Lung (tissue), 12 donors: Measurements from ENCODE around the gene ATP6V0B. TPM values are rescaled to one million over a fixed set of nuclear protein-coding genes. Genes with fewer than 3 reads are reported as not detected.

Experiments
- ATAC-seq: fragments of 200-7000 bp; cut with Tn5 transposase; one replicate; pipeline ENCODE4 v1.9.1; 2020; ENCODE audit warnings: moderate number of reproducible peaks; ENCODE audit not compliant: insufficient read depth, low FRiP score
- DNase-seq, 3 donors: peaks; one replicate each; pipeline ENCODE4 v3.0.0-alpha.2; 2013 to 2017
- H3K27ac ChIP-seq, 2 donors: one replicate each; pipeline ENCODE4 v1.5.1; 2013; ENCODE audit warnings: mild to moderate bottlenecking in 2 of 2, moderate library complexity in 2 of 2, control low read depth in 1 of 2, inconsistent platforms in 1 of 2, low read depth in 1 of 2, low read length in 1 of 2
- H3K27me3 ChIP-seq, 3 donors: one replicate each; pipeline ENCODE4 v1.5.1; 2013; ENCODE audit warnings: low read length in 2 of 3; ENCODE audit not compliant: control insufficient read depth in 3 of 3, insufficient read depth in 3 of 3
- H3K36me3 ChIP-seq, 4 donors: one replicate each; pipeline ENCODE4 v1.5.1; 2013; ENCODE audit warnings: low read length in 4 of 4, mild to moderate bottlenecking in 1 of 4, moderate library complexity in 1 of 4; ENCODE audit not compliant: control insufficient read depth in 4 of 4, insufficient read depth in 4 of 4
- H3K4me1 ChIP-seq, 5 donors: one replicate each; pipeline ENCODE4 v1.5.1; 2013; ENCODE audit warnings: low read length in 5 of 5, mild to moderate bottlenecking in 2 of 5, moderate library complexity in 1 of 5; ENCODE audit not compliant: control insufficient read depth in 5 of 5, insufficient read depth in 5 of 5
- H3K4me3 ChIP-seq: one replicate; pipeline ENCODE4 v1.5.1; 2013; ENCODE audit warnings: mild to moderate bottlenecking, control low read depth, moderate library complexity
- H3K9ac ChIP-seq, 2 donors: one replicate each; pipeline ENCODE4 v1.5.1; 2013; ENCODE audit warnings: low read length in 2 of 2, control low read depth in 1 of 2; ENCODE audit not compliant: insufficient read depth in 1 of 2
- H3K9me3 ChIP-seq, 4 donors: one replicate each; pipeline ENCODE4 v1.5.1; 2013; ENCODE audit warnings: low read length in 3 of 4, mild to moderate bottlenecking in 1 of 4, moderate library complexity in 1 of 4; ENCODE audit not compliant: control insufficient read depth in 4 of 4, insufficient read depth in 3 of 4
- WGBS, 2 donors: extraction: QIAGEN DNeasy Blood & Tissue Kit; methylation state at CpG; one replicate each; pipeline ENCODE4 v1.1.7; 2013; 5-methylcytosine and 5-hydroxymethylcytosine counted together
- polyA plus RNA-seq, 2 donors: library from polyadenylated mRNA; stranded (reverse); fragments of 200-250 nt; gene quantifications; one replicate each; pipeline ENCODE4 v1.2.1, GENCODE V29; 2013
- total RNA-seq, 2 donors: library from RNA; depleted of rRNA in 1 of 2; stranded (reverse); fragments of >200 nt in 1 of 2; gene quantifications; one replicate each; pipeline ENCODE4 v1.2.1, GENCODE V29; 2014 to 2021
- TF ChIP-seq, protein P1 (sequence below): IDR thresholded peaks from 2 replicates; pipeline ENCODE4 v1.5.1; 2012; ENCODE audit warnings: mild to moderate bottlenecking; ENCODE audit errors: control extremely low read depth, extremely low read depth
- donor health status: control.
- donor health status: control.
- donor health status: Bipolar disorder and iron deficiency.
- donor health status: healthy.
- donor health status: DM: yes; HTN: yes; CAD: no.

Gene ATP6V0B
- total and polyA plus RNA-seq, 4 donors, result 71.2 to 484 (median 283) TPM

DNA sequence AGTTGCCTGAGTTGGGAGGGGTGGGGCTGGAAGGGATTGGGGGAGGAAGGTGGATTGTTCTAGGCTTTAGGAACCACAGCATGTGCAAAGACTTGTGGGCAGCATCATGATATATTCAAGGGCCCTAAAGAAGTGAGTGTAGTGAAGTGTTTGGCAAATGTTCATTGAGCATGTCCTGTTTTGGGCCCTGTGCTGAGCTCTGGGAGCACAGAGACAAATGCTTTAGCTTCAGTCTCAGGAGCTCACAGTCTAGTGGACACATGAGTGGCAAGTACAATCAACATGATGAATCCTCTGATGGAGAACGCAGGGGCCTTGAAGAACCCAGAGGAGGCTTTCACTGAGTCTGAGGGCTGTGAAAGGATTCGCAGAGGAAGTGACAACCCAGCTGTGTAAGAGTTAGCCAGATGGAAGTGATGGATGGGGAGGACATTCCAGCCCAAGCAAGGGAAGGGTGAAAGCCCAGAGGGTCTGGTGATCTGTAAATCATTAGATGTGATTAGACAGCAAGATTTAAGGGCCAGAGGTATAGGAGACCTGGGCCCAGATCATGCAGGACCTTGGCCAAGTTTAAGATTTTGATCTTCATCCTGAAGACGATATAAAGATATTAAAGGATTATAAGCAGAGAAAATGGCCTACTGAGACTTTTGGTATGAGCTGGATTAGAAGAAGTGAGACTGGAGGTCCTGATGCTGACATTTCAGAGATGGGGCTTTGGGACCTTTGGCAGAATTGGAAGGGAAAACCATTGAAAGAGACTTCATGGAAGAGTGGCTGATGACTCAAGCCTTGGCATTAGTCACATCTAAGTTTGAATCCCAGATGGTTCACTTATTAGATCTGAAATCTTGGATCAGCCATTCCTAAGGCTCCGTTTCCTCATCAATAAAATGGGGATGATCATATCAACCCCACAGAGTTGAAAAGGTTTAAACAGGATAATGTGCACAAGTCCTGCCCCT lies 23.5 kb upstream of the ATP6V0B start:
- ATAC-seq (no peak), DNase-seq (no peak)
- no peak overlapping the region for H3K27ac ChIP-seq
- no peaks in the 10 kb centered on the region for H3K9me3 ChIP-seq
- H3K4me3 ChIP-seq, result no peak overlapping the region
- no peak overlapping the region for H3K9ac ChIP-seq
- H3K27me3 ChIP-seq, result no peaks in the 10 kb centered on the region
- TF ChIP-seq, protein P1, sequence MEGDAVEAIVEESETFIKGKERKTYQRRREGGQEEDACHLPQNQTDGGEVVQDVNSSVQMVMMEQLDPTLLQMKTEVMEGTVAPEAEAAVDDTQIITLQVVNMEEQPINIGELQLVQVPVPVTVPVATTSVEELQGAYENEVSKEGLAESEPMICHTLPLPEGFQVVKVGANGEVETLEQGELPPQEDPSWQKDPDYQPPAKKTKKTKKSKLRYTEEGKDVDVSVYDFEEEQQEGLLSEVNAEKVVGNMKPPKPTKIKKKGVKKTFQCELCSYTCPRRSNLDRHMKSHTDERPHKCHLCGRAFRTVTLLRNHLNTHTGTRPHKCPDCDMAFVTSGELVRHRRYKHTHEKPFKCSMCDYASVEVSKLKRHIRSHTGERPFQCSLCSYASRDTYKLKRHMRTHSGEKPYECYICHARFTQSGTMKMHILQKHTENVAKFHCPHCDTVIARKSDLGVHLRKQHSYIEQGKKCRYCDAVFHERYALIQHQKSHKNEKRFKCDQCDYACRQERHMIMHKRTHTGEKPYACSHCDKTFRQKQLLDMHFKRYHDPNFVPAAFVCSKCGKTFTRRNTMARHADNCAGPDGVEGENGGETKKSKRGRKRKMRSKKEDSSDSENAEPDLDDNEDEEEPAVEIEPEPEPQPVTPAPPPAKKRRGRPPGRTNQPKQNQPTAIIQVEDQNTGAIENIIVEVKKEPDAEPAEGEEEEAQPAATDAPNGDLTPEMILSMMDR, result no peak
- peaks cover 0 to 18% (median under 1%) of the 10 kb centered on the region in 4 donors for H3K36me3 ChIP-seq
- WGBS, 2 donors, result 90% methylated on average over 4 of the region's 4 CpGs
- peaks cover 0 to 20% (median 8%) of the 10 kb centered on the region in 5 donors for H3K4me1 ChIP-seq

DNA sequence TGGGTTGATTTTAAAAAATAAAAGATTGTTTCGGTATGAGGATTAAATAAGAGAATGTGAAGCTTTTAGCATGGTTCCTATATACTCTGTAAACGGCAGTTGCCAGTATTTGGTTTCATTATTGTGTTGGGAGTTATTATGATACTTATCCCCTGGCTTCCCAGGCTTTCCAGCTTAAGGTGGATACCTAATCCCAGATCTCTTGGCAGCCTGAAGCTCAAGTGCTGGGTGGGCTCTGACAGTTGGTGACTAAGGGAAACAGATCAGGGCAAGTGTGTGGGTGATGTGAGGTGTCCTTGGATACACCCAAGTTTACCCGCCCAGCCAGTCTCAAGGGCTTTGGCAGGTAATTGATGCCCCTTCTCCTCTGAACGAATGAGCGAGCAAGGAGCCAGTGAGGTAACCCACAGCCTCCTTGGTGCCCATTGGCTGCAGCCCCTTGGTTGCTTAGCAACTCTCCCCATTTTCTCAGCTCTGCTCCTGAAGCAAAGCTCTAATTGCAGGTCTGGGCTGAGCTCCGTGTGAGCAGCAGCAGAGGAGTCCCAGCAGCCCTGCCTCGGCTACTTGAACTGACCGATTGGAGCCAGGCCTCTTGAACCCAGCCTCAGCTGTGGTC lies 21.9 kb upstream of the ATP6V0B start:
- H3K4me3 ChIP-seq, result no peak overlapping the region
- peaks cover 3 to 30% (median 12%) of the 10 kb centered on the region in 4 donors for H3K36me3 ChIP-seq
- TF ChIP-seq, protein P1, result no peak
- DNase-seq, result no peak
- H3K9ac ChIP-seq, result no peak overlapping the region
- no peaks in the 10 kb centered on the region for H3K27me3 ChIP-seq
- WGBS, 2 donors, result 82 to 91% methylated on average over 8 of the region's 8 CpGs
- H3K9me3 ChIP-seq, result no peaks in the 10 kb centered on the region
- peaks cover 0 to 12% (median 4%) of the 10 kb centered on the region in 5 donors for H3K4me1 ChIP-seq
- no peak for ATAC-seq
- H3K27ac ChIP-seq, result no peak overlapping the region

DNA sequence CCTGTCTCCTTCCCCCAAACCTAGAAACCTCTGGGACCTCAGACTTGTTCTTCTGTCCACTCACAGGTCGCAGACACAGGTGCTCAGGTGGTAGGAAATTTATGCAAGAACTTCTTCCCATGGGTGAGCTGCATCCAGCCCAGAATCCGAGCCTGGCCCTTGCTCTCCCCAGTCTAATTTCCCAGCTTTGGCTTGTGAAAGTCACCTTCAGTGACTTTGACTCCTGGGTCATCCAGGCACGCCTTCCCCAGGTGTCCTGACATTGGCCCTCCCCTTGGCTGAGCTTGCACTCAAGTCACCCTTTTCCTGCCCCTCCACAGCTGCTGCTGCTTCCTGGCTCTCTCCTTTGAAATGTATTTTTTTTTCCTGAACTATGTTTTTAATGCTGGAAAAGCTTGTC lies 21.4 kb upstream of the ATP6V0B start:
- no peaks in the 10 kb centered on the region for H3K27me3 ChIP-seq
- no peak overlapping the region for H3K9ac ChIP-seq
- no peak overlapping the region for H3K4me3 ChIP-seq
- 84 to 85% methylated on average over 3 of the region's 3 CpGs for WGBS, 2 donors
- DNase-seq (no peak), ATAC-seq (no peak)
- TF ChIP-seq, protein P1, result no peak
- H3K36me3 ChIP-seq, result peaks cover 3 to 35% (median 12%) of the 10 kb centered on the region in 4 donors
- peaks cover 0 to 8% (median 0%) of the 10 kb centered on the region in 5 donors for H3K4me1 ChIP-seq
- H3K27ac ChIP-seq, result no peak overlapping the region
- H3K9me3 ChIP-seq, result no peaks in the 10 kb centered on the region
